Ectodermal cell (in vitro differentiated cells): ENCODE results near the gene CEMIP.

Source experiments
- H3K27ac ChIP-seq: 2 replicates; pipeline ENCODE4 v1.7.0; 2013; ENCODE audit warnings: mild to moderate bottlenecking, low read depth, low read length; ENCODE audit not compliant: insufficient read depth, poor library complexity, severe bottlenecking
- H3K27me3 ChIP-seq: 2 replicates; pipeline ENCODE4 v1.7.0; 2013; ENCODE audit warnings: mild to moderate bottlenecking, low read length; ENCODE audit not compliant: insufficient read depth, control insufficient read depth, poor library complexity, severe bottlenecking
- H3K36me3 ChIP-seq: one replicate; pipeline ENCODE4 v1.7.0; 2013; ENCODE audit warnings: low read length; ENCODE audit not compliant: control insufficient read depth, insufficient read depth
- H3K4me1 ChIP-seq: one replicate; pipeline ENCODE4 v1.7.0; 2013; ENCODE audit warnings: low read length; ENCODE audit not compliant: control insufficient read depth, insufficient read depth
- H3K4me3 ChIP-seq: 2 replicates; pipeline ENCODE4 v1.7.0; 2013; ENCODE audit warnings: low read depth, low read length, control low read depth; ENCODE audit not compliant: insufficient read depth
- H3K9me3 ChIP-seq: 2 replicates; pipeline ENCODE4 v1.7.0; 2013; ENCODE audit warnings: mild to moderate bottlenecking, low read length, moderate library complexity; ENCODE audit not compliant: control insufficient read depth
- WGBS, 2 experiments: methylation state at CpG; one replicate each; pipeline ENCODE4 v1.1.7; 2013; ENCODE audit warnings: missing lambda C conversion rate in 2 of 2; 5-methylcytosine and 5-hydroxymethylcytosine counted together

CEMIP gene

DNA sequence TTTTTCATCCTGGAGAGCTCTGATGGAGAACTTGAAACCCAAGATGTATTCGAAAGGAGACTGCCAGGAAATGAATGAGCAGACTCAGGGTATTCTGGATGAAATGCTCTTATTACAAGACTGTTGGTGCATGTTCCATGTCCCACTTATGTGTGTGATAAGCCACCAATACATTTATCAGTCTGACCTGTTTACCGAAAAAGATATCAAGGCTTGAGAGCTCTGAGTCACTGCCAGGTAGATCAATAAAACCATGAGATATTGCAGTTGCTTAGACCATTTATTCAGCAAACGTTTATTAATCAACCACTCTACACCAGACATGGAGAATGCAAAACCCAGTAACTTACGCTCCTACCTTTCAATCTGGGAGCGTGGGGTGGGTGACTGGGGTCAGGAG, 17.2 kb downstream of the CEMIP start:
- Histone ChIP-seq H3K27me3 (no peaks in the 10 kb centered on the region), H3K4me3 (no peak overlapping the region), H3K9me3 (no peaks in the 10 kb centered on the region), H3K27ac (no peak overlapping the region), H3K4me1 (no peaks in the 10 kb centered on the region), H3K36me3 (no peaks in the 10 kb centered on the region)
- WGBS, 2 experiments, result 74 to 94% methylated on average over 4 to 5 of the region's 5 CpGs

- 88 to 91% methylated on average over 3 of the region's 3 CpGs for WGBS, 2 experiments
- no peaks in the 10 kb centered on the region for H3K9me3 ChIP-seq
- no peaks in the 10 kb centered on the region for H3K36me3 ChIP-seq
- H3K27ac ChIP-seq, result no peak overlapping the region
- H3K4me3 ChIP-seq, result no peak overlapping the region
- no peaks in the 10 kb centered on the region for H3K27me3 ChIP-seq
- no peaks in the 10 kb centered on the region for H3K4me1 ChIP-seq
Observed at GRCh38 chr15:80798911-80799310, 19.7 kb downstream of the CEMIP start.

DNA sequence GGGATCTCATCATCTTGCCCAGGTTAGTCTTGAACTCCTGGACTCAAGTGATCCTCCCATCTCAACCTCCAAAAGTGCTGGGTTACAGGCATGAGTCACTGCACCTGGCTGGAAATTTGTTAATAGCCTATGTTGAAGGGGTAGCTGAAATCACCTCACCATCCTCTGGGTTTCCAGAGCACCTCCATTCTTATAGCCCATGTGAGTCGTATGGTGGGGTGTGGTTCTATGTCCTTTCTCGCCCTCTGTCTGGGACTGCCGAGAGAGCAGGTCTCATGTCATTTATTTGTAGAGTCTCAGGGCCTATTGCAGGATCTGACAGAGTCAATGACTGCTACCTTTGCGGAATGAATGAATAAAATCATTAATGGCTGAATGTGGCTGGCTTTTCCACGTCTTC, 20.9 kb downstream of the CEMIP start:
- no peak overlapping the region for H3K4me3 ChIP-seq
- no peaks in the 10 kb centered on the region for H3K27me3 ChIP-seq
- H3K27ac ChIP-seq, result no peak overlapping the region
- no peaks in the 10 kb centered on the region for H3K36me3 ChIP-seq
- H3K4me1 ChIP-seq, result no peaks in the 10 kb centered on the region
- 75 to 79% methylated on average over 5 of the region's 5 CpGs for WGBS, 2 experiments
- H3K9me3 ChIP-seq, result no peaks in the 10 kb centered on the region

DNA sequence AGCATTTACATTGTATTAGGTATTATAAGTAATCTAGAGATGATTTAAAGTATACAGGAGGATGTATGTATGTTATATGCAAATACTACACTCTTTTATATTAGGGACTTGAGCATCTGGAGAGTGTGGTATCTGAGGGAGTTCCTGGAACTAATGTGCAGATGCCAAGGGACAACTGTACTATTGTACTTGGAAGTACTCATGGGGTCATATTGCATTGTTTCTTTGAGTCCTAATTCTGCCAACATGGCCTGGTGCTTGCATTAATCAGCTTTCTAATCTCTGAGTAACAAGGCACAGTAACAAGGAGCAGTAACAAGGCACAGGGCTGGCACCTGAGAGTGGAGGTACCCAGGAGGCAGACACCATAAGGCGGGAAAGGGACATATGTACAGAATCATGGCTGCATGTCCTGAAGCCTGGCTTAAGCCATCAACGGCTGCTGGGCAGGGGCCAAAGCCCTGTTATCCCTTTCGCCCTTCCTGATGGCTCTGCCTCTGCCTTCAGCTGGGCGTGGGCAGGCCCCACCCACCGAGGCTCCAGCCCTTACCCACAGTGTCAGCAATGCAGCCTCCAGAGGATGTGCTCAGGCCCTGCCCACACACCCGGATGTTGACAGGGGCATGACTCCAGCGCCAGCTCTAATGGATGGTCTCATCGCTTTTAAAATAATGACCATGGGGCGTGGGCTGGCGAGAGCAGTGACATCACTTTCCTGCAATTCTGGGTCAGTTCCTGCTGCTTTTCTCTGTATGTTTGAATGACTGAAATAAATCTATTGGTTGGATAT, 22.9 kb downstream of the CEMIP start:
- WGBS, 2 experiments, result 93% methylated on average over 10 of the region's 10 CpGs
- H3K9me3 ChIP-seq, result no peaks in the 10 kb centered on the region
- no peak overlapping the region for H3K27ac ChIP-seq
- H3K4me3 ChIP-seq, result no peak overlapping the region
- H3K27me3 ChIP-seq, result no peaks in the 10 kb centered on the region
- no peaks in the 10 kb centered on the region for H3K36me3 ChIP-seq
- no peaks in the 10 kb centered on the region for H3K4me1 ChIP-seq

DNA sequence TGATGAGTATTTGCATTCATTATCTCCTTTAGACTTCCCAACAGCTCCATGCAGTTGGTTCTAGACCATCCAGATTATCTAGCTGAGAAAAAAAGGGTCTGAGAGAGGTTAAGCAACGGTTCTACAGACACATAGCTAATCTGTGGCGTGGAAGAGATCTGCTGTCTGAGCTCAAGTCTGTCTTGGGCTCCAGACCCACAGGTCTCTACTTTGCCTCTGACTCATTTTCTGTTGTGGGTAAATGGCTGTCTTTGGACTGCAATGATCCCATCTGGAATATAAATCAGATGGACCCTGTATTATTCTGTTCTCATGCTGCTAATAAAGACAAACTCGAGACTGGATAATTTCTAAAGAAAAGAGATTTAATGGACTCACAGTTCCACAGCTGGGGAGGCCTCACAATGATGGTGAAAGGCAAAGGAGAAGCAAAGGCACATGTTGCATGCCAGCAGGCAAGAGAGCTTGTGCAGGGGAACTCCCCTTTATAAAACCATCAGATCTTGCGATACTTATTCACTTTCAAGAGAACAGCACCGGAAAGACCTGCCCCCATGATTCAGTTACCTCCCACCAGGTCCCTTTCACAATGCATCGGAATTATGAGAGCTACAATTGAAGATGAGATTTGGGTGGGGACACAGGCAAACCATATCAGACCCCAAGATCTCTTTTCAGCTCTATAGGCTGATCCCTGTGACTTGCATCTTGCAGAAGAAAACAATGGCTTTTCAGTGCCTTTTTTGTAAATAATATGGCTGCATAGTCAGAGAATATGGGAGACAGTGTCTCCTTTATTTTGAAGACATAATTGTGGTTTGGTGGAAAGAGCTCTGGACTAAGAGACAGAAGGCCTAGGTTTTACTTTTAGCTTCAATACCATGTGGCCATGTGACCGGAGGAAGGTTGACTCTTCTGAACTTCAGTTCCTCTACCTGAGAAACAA, 24.7 kb downstream of the CEMIP start:
- Histone ChIP-seq H3K27me3 (no peaks in the 10 kb centered on the region), H3K4me1 (no peaks in the 10 kb centered on the region), H3K36me3 (no peaks in the 10 kb centered on the region), H3K4me3 (no peak overlapping the region), H3K9me3 (no peaks in the 10 kb centered on the region), H3K27ac (no peak overlapping the region)
- WGBS, 2 experiments, result 92 to 96% methylated on average over 7 of the region's 7 CpGs

DNA sequence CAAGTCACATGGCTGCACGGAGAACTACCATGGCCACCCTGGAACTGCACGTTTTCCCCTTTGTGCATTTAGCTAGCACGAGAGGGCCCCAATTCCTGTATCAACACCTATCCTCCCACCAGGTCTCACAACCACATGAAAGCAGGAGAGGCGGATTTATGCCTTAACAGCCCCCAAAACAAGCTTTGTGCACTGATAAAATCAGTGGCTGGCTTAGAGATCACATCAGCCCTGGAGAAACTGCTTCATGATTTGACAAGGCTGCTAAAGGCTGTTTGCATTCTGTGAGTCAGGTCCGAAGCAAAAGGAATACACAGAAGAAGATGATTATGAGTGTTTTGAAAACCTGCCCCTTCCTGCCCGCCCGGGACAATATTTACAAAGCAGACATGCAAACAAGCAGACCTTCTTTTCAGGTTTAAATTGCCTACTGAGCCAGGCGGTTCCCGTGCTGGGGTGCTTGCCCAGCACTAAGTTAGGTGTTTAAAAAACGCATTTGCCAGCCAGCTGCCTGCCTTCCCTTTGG, 25.9 kb downstream of the CEMIP start:
- 59 to 61% methylated on average over 10 of the region's 10 CpGs for WGBS, 2 experiments
- Histone ChIP-seq H3K4me3 (no peak overlapping the region), H3K27ac (no peak overlapping the region), H3K36me3 (no peaks in the 10 kb centered on the region), H3K4me1 (no peaks in the 10 kb centered on the region), H3K27me3 (no peaks in the 10 kb centered on the region), H3K9me3 (no peaks in the 10 kb centered on the region)

GRCh38 chr15:80811781-80812315, 32.7 kb downstream of the CEMIP start:
- Histone ChIP-seq H3K27me3 (no peaks in the 10 kb centered on the region), H3K4me1 (no peaks in the 10 kb centered on the region), H3K36me3 (no peaks in the 10 kb centered on the region), H3K9me3 (no peaks in the 10 kb centered on the region), H3K4me3 (no peak overlapping the region), H3K27ac (no peak overlapping the region)
- WGBS, 2 experiments, result 60 to 63% methylated on average over 9 of the region's 9 CpGs

DNA sequence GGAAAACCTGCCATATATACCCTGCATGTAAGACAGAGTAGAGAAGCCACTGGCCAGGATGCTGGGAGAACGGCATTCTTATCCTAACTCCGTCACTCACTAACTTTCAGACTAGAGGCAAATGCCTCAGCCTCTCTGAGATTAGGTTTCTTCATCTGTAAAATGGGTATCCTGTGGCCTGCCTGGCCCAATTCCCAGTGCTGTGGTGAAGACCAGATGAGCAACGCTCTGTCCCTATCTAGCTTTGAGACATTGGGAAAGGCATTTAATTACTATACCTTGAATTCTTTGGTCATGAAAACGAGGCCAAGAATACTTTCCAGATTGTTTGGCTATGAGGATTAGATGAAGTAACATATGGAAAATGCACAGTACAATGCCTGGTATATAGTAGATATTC, 35.9 kb downstream of the CEMIP start:
- no peaks in the 10 kb centered on the region for H3K9me3 ChIP-seq
- no peak overlapping the region for H3K27ac ChIP-seq
- H3K27me3 ChIP-seq, result no peaks in the 10 kb centered on the region
- H3K4me1 ChIP-seq, result no peaks in the 10 kb centered on the region
- H3K36me3 ChIP-seq, result no peaks in the 10 kb centered on the region
- 93 to 95% methylated on average over 4 of the region's 4 CpGs for WGBS, 2 experiments
- no peak overlapping the region for H3K4me3 ChIP-seq

- H3K4me1 ChIP-seq, result no peaks in the 10 kb centered on the region
- H3K4me3 ChIP-seq, result no peak overlapping the region
- H3K27me3 ChIP-seq, result no peaks in the 10 kb centered on the region
- 84 to 86% methylated on average over 3 of the region's 3 CpGs for WGBS, 2 experiments
- H3K27ac ChIP-seq, result no peak overlapping the region
- no peaks in the 10 kb centered on the region for H3K36me3 ChIP-seq
- H3K9me3 ChIP-seq, result no peaks in the 10 kb centered on the region
Observed at GRCh38 chr15:80816049-80816653, 37.0 kb downstream of the CEMIP start.
